Measurements from ENCODE around the gene FCHSD2. TPM values are rescaled to one million over a fixed set of nuclear protein-coding genes. Genes with fewer than 3 reads are reported as not detected.

Gene FCHSD2
- total and polyA plus RNA-seq, 9 of the 15 experiments (the other 6 are each of a cell fraction or from before 2014, with no cell fraction given) = 1.8 to 14.7 (median 6.4) TPM

DNA sequence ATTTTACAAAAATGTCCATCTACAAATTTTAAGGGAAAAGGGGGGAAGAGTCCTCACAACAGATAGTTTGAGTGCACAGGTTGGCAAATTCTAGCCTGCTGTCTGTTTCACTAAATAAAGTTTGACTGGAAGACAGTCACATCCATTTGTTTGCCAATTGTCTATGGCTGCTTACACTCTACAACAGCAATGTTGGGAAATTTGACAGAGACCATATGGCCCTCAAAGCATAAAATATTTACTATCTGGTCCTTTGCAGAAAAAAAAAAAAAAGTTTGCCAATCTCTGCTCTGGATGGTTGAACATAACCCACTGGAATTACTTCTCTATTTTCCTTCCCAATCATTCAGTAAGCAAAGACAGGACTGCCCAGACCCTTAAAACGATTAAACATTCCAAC is 88.2 kb downstream of the FCHSD2 start (continued):
- TF ChIP-seq, protein P1, sequence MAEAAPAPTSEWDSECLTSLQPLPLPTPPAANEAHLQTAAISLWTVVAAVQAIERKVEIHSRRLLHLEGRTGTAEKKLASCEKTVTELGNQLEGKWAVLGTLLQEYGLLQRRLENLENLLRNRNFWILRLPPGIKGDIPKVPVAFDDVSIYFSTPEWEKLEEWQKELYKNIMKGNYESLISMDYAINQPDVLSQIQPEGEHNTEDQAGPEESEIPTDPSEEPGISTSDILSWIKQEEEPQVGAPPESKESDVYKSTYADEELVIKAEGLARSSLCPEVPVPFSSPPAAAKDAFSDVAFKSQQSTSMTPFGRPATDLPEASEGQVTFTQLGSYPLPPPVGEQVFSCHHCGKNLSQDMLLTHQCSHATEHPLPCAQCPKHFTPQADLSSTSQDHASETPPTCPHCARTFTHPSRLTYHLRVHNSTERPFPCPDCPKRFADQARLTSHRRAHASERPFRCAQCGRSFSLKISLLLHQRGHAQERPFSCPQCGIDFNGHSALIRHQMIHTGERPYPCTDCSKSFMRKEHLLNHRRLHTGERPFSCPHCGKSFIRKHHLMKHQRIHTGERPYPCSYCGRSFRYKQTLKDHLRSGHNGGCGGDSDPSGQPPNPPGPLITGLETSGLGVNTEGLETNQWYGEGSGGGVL (CRISPR knock-in tag; IDR thresholded peaks at IDR 0.05) = no peak
- no peak for TF ChIP-seq EGR1 (conservative IDR thresholded peaks at IDR 0.05)
- TF ChIP-seq, protein P2, sequence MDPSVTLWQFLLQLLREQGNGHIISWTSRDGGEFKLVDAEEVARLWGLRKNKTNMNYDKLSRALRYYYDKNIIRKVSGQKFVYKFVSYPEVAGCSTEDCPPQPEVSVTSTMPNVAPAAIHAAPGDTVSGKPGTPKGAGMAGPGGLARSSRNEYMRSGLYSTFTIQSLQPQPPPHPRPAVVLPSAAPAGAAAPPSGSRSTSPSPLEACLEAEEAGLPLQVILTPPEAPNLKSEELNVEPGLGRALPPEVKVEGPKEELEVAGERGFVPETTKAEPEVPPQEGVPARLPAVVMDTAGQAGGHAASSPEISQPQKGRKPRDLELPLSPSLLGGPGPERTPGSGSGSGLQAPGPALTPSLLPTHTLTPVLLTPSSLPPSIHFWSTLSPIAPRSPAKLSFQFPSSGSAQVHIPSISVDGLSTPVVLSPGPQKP (CRISPR knock-in tag; IDR thresholded peaks at IDR 0.05) = no peak
- no peak for TF ChIP-seq NCOA4 (IDR thresholded peaks at IDR 0.05; ENCODE audit: partially characterized antibody)
- no peak for TF ChIP-seq PTTG1 (tag; IDR thresholded peaks at IDR 0.05; ENCODE audit: low read depth)
- TF ChIP-seq ZSCAN29 (IDR thresholded peaks at IDR 0.05) = no peak

DNA sequence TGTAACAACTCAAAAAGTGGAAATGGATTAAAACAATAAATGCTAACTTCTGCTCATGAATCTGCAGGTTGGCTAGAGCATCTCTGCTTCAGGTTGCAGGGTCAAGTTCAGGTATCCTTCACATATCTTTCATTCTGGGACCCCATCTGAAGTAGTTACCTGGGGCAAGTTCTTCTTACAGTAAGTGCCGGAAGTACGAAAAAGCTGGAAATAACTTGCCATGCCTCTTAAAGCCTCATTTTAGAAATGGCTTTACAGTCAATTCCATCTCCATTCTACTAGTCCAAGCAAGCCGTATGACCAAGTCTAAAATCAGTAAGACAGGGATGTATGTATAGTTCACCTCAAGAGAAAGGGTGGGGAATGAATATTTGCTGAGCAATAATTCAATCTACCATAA is 93.7 kb downstream of the FCHSD2 start:
- Histone ChIP-seq H4K20me1 (replicated peaks; ENCODE audit: control insufficient read depth, insufficient read depth, low read length) (no peaks in the 10 kb centered on the region), H3K79me2 (ENCODE audit: control insufficient read depth, insufficient read depth, low read length) (no peaks in the 10 kb centered on the region), H3K4me1 (replicated peaks in 1 of 2; ENCODE audit: control insufficient read depth in 2 of 2, insufficient read depth in 2 of 2, low read length in 2 of 2) (no peaks in the 10 kb centered on the region), H2AFZ (ENCODE audit: low read depth, low read length) (no peak overlapping the region), H3K9me3 (replicated peaks; ENCODE audit: control insufficient read depth, insufficient read depth, low read depth, low read length) (no peaks in the 10 kb centered on the region), H3K36me3 (ENCODE audit: control insufficient read depth, insufficient read depth, low read length) (no peaks in the 10 kb centered on the region), H3K27me3 (ENCODE audit: control insufficient read depth in 2 of 2, insufficient read depth in 2 of 2, low read length in 2 of 2) (no peaks in the 10 kb centered on the region), H3K4me2 (ENCODE audit: insufficient read depth, low read length) (no peak overlapping the region), H3K27ac (ENCODE audit: extremely low read depth, low read depth, low read length) (no peak overlapping the region), H3K9ac (ENCODE audit: insufficient read depth in 1 of 2, low read depth in 2 of 2, low read length in 2 of 2) (no peak overlapping the region), H3K9me1 (ENCODE audit: control insufficient read depth, insufficient read depth, low read length) (no peaks in the 10 kb centered on the region), H3K4me3 (no peak overlapping the region)
- no TSS peak for BruUV-seq (replicated peaks)
- no peak for TF ChIP-seq HSF4 (CRISPR knock-in tag; IDR thresholded peaks at IDR 0.05; ENCODE audit: borderline replicate concordance)
- TF ChIP-seq, protein P3, sequence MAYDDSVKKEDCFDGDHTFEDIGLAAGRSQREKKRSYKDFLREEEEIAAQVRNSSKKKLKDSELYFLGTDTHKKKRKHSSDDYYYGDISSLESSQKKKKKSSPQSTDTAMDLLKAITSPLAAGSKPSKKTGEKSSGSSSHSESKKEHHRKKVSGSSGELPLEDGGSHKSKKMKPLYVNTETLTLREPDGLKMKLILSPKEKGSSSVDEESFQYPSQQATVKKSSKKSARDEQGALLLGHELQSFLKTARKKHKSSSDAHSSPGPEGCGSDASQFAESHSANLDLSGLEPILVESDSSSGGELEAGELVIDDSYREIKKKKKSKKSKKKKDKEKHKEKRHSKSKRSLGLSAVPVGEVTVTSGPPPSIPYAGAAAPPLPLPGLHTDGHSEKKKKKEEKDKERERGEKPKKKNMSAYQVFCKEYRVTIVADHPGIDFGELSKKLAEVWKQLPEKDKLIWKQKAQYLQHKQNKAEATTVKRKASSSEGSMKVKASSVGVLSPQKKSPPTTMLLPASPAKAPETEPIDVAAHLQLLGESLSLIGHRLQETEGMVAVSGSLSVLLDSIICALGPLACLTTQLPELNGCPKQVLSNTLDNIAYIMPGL (CRISPR knock-in tag; IDR thresholded peaks at IDR 0.05) = no peak
- ATAC-seq (no peak), FAIRE-seq (no peak), DNase-seq (ENCODE audit: extremely low read depth in 1 of 4, low spot score in 3 of 4) (no peak)
- 83% methylated on average over 3 of the region's 3 CpGs for WGBS (ENCODE audit: insufficient coverage, low coverage, missing lambda C conversion rate)
- in situ Hi-C loops (cut with MboI) = no loop called here
- ChIA-PET POLR2A (interaction anchor here (0.6 kb wide), 1 partner anchor 12 kb away, joined by 3 read pairs; no protein-coding TSS in a partner anchor), CTCF (ENCODE audit: low intra/inter-chr PET ratio) (no interaction called here)
- intact Hi-C loops (cut with micrococcal nuclease) = no loop called here

Data from K562 (cell line).